Left ventricle myocardium superior (tissue), 1 donor: ENCODE data around the gene SRP19. TPM values are rescaled to one million over a fixed set of nuclear protein-coding genes. Genes with fewer than 3 reads are reported as not detected.
A peak's percentile ranks its signal among the peaks of the same experiment; 100 is the strongest.

ENCODE experiments used
- ATAC-seq: fragments of 200-7000 bp; cut with Tn5 transposase; one replicate; pipeline ENCODE4 v1.9.1; 2020; ENCODE audit warnings: mild to moderate bottlenecking, moderate library complexity
- DNase-seq: peaks from one replicate; pipeline ENCODE4 v3.0.0-alpha.2; 2020
- intact Hi-C: fragments of 100-400 bp; cut with micrococcal nuclease; formaldehyde crosslinking; loops from one replicate; pipeline ENCODE4 v1.11.0; 2022
- total RNA-seq: library from RNA; stranded (reverse); fragmentation: NEBNext Ultra II Directional; extraction: Animal tissue kit (Norgen Biotek cat#: 25700); gene quantifications from one replicate; pipeline ENCODE4 v1.2.1, GENCODE V29; 2021
- donor health status: DM: no; HTN: yes; CAD: no; lungs with severe emphysema.

SRP19 gene
- total RNA-seq, 1 donor from 2014 or later = 26.6 TPM

DNA sequence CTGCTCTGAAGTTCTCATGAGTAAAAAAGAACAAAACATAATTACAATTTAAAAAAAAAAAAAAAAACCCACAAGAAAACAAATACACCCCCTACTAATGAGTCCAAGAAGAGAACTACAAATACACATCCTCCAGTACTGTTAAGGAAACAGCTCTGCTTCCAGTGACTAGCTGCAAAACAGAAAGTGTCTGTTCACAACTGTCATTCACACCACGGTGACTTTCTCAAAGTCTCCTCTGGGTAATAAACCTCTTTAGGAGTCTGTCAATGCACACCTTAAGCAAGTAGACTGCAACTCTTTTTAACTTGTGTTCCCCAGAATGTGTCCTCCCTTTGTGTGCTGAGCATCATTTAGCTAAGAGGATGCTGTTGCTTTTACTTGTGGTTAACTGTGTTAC lies 54.7 kb downstream of the SRP19 start:
- intact Hi-C loops = no loop called here
- DNase-seq = no peak
- ATAC-seq = peak; percentile 12

DNA sequence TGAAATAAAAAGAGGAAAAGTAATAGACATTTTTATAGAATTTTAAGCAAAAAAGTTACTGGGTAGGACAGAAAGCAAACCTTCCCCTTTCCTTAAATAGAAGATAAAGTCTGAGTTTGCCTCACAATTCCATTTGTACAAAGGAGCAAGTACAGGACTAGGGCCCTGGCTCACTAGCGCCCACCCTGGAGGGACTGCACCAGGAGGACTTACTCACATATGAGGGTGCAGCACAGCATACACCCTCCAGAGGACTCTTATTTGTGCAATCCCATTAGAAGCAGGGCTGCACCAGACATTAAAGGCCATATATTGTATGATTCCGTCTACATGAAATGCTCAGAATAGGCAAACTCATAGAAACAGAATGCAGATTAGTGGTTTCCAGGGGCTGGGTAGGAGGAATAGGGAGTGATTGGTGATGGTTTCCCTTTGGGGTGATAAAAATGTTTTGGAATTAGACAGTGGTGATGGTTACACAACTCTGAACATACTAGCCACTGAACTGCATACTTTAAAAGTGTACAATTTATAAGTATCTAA lies 56.4 kb downstream of the SRP19 start:
- no peak for DNase-seq
- intact Hi-C loops = no loop called here
- ATAC-seq = no peak

DNA sequence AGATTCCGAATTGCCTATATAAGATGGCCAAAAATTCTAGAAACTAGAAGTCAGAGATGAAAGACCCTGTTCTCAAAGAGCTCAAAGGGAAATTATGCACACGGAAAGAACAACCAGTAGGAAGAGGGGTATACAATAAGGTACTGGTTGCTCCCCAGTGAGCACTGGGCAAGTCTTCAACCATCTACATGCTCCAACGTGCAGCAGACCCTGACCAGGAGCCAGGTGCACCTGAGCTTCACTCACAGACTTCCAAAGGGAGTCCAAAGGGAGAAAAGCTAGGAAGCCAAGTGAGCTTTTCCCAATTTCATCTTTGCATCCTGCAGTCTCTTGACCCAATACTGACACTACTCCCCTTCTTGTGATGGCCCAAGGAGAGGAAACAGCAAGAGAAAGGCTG lies 57.0 kb downstream of the SRP19 start:
- intact Hi-C loops = no loop called here
- ATAC-seq (no peak), DNase-seq (no peak)

DNA sequence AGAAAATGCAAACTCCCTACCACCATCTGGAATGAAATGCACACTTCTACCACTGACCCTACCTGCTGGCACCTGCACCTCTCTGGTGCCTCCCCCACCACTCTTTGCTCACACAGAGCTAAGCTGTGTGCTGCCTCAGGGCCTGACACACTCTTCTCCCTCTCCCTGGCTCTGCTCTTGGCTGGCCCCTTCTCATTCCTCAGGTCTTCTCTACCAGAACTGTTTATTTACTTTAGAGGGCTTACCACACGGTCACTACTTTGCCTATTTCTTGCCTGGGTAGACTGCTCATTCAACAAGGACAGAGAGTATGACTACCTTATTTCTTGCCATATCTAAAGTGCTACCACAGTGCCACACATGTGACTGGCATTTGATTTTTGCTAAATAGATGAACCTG lies 57.6 kb downstream of the SRP19 start:
- ATAC-seq (no peak), DNase-seq (no peak)
- intact Hi-C loops = no loop called here

Other genes starting within 250 kb of the SRP19 start
- 37.5 TPM for gene APC, start 123.4 kb upstream of the SRP19 start, total RNA-seq
- 145 TPM for gene REEP5, start 60.9 kb downstream of the SRP19 start, total RNA-seq
- 18.8 TPM for gene DCP2, start 115.5 kb downstream of the SRP19 start, total RNA-seq